ENCODE data around the gene NPAS2.

NPAS2 gene

GRCh38 chr2:101025561-101025960, 205.6 kb downstream of the NPAS2 start:
- no peak for DNase-seq

GRCh38 chr2:101026253-101026701, 206.3 kb downstream of the NPAS2 start:
- DNase-seq: no peak

GRCh38 chr2:101026923-101027469, 207.1 kb downstream of the NPAS2 start:
- no peak for DNase-seq

- DNase-seq: no peak
Observed at GRCh38 chr2:101027852-101028251, 207.9 kb downstream of the NPAS2 start.

- no peak for DNase-seq
Observed at GRCh38 chr2:101030866-101031554, 211.1 kb downstream of the NPAS2 start.

- no peak for DNase-seq
Observed at GRCh38 chr2:101032084-101032776, 212.3 kb downstream of the NPAS2 start.

GRCh38 chr2:101036562-101036961, 216.6 kb downstream of the NPAS2 start:
- DNase-seq: no peak

- DNase-seq: no peak
Observed at GRCh38 chr2:101037161-101037755, 217.3 kb downstream of the NPAS2 start.

- DNase-seq: no peak
Observed at GRCh38 chr2:101038455-101039255, 218.7 kb downstream of the NPAS2 start.

GRCh38 chr2:101040072-101040471, 220.1 kb downstream of the NPAS2 start:
- DNase-seq: no peak

GRCh38 chr2:101040761-101041160, 220.8 kb downstream of the NPAS2 start:
- DNase-seq: no peak

- no peak for DNase-seq
Observed at GRCh38 chr2:101041413-101041812, 221.5 kb downstream of the NPAS2 start.

- DNase-seq: no peak
Observed at GRCh38 chr2:101045330-101045729, 225.4 kb downstream of the NPAS2 start.
